HG02763 (cell line): Measurements from ENCODE around the gene TNS3.

Source experiments
- ATAC-seq: cut with Tn5 transposase; IDR thresholded peaks from one replicate; pipeline ENCODE4 v1.9.1; 2021; ENCODE audit warnings: mild to moderate bottlenecking, moderate library complexity; ENCODE audit not compliant: unreplicated experiment

Gene TNS3

GRCh38 chr7:47298636-47299035 lies 283.3 kb downstream of the TNS3 start:
- no peak for ATAC-seq

GRCh38 chr7:47297120-47297519 lies 284.8 kb downstream of the TNS3 start:
- ATAC-seq = no peak

- ATAC-seq = no peak
Measured at GRCh38 chr7:47295606-47296005, 286.3 kb downstream of the TNS3 start.

- ATAC-seq = no peak
Measured at GRCh38 chr7:47294556-47295222, 287.2 kb downstream of the TNS3 start.

- ATAC-seq = no peak
Measured at GRCh38 chr7:47293884-47294555, 287.9 kb downstream of the TNS3 start.

- ATAC-seq = no peak
Measured at GRCh38 chr7:47292832-47293309, 289.0 kb downstream of the TNS3 start.

- peak; percentile 94 for ATAC-seq
Measured at GRCh38 chr7:47291461-47292081, 290.3 kb downstream of the TNS3 start.

GRCh38 chr7:47290867-47291266 lies 291.0 kb downstream of the TNS3 start:
- ATAC-seq = no peak

GRCh38 chr7:47290466-47290865 lies 291.4 kb downstream of the TNS3 start:
- no peak for ATAC-seq

GRCh38 chr7:47288060-47288459 lies 293.9 kb downstream of the TNS3 start:
- no peak for ATAC-seq

GRCh38 chr7:47285860-47286491 lies 295.9 kb downstream of the TNS3 start:
- ATAC-seq = no peak

GRCh38 chr7:47284691-47285635 lies 296.9 kb downstream of the TNS3 start:
- ATAC-seq = no peak

GRCh38 chr7:47283497-47284131 lies 298.3 kb downstream of the TNS3 start:
- ATAC-seq = peak; percentile 50

- no peak for ATAC-seq
Measured at GRCh38 chr7:47282790-47283496, 299.0 kb downstream of the TNS3 start.

- ATAC-seq = no peak
Measured at GRCh38 chr7:47281966-47282643, 299.8 kb downstream of the TNS3 start.

- no peak for ATAC-seq
Measured at GRCh38 chr7:47281161-47281560, 300.8 kb downstream of the TNS3 start.

- ATAC-seq = no peak
Measured at GRCh38 chr7:47280114-47280513, 301.8 kb downstream of the TNS3 start.

- no peak for ATAC-seq
Measured at GRCh38 chr7:47278043-47278442, 303.9 kb downstream of the TNS3 start.

- ATAC-seq = no peak
Measured at GRCh38 chr7:47277321-47277781, 304.6 kb downstream of the TNS3 start.
